Lung (tissue), 12 donors: ENCODE measurements around the gene MTG1. TPM values are rescaled to one million over a fixed set of nuclear protein-coding genes. Genes with fewer than 3 reads are reported as not detected.

ENCODE experiments used
- ATAC-seq: fragments of 200-7000 bp; cut with Tn5 transposase; one replicate; pipeline ENCODE4 v1.9.1; 2020; ENCODE audit warnings: moderate number of reproducible peaks; ENCODE audit not compliant: insufficient read depth, low FRiP score
- DNase-seq, 3 donors: peaks; one replicate each; pipeline ENCODE4 v3.0.0-alpha.2; 2013 to 2017
- H3K27ac ChIP-seq, 2 donors: one replicate each; pipeline ENCODE4 v1.5.1; 2013; ENCODE audit warnings: mild to moderate bottlenecking in 2 of 2, moderate library complexity in 2 of 2, control low read depth in 1 of 2, inconsistent platforms in 1 of 2, low read depth in 1 of 2, low read length in 1 of 2
- H3K27me3 ChIP-seq, 3 donors: one replicate each; pipeline ENCODE4 v1.5.1; 2013; ENCODE audit warnings: low read length in 2 of 3; ENCODE audit not compliant: control insufficient read depth in 3 of 3, insufficient read depth in 3 of 3
- H3K36me3 ChIP-seq, 4 donors: one replicate each; pipeline ENCODE4 v1.5.1; 2013; ENCODE audit warnings: low read length in 4 of 4, mild to moderate bottlenecking in 1 of 4, moderate library complexity in 1 of 4; ENCODE audit not compliant: control insufficient read depth in 4 of 4, insufficient read depth in 4 of 4
- H3K4me1 ChIP-seq, 5 donors: one replicate each; pipeline ENCODE4 v1.5.1; 2013; ENCODE audit warnings: low read length in 5 of 5, mild to moderate bottlenecking in 2 of 5, moderate library complexity in 1 of 5; ENCODE audit not compliant: control insufficient read depth in 5 of 5, insufficient read depth in 5 of 5
- H3K4me3 ChIP-seq: one replicate; pipeline ENCODE4 v1.5.1; 2013; ENCODE audit warnings: mild to moderate bottlenecking, control low read depth, moderate library complexity
- H3K9ac ChIP-seq, 2 donors: one replicate each; pipeline ENCODE4 v1.5.1; 2013; ENCODE audit warnings: low read length in 2 of 2, control low read depth in 1 of 2; ENCODE audit not compliant: insufficient read depth in 1 of 2
- H3K9me3 ChIP-seq, 4 donors: one replicate each; pipeline ENCODE4 v1.5.1; 2013; ENCODE audit warnings: low read length in 3 of 4, mild to moderate bottlenecking in 1 of 4, moderate library complexity in 1 of 4; ENCODE audit not compliant: control insufficient read depth in 4 of 4, insufficient read depth in 3 of 4
- WGBS, 2 donors: extraction: QIAGEN DNeasy Blood & Tissue Kit; methylation state at CpG; one replicate each; pipeline ENCODE4 v1.1.7; 2013; 5-methylcytosine and 5-hydroxymethylcytosine counted together
- polyA plus RNA-seq, 2 donors: library from polyadenylated mRNA; stranded (reverse); fragments of 200-250 nt; gene quantifications; one replicate each; pipeline ENCODE4 v1.2.1, GENCODE V29; 2013
- total RNA-seq, 2 donors: library from RNA; depleted of rRNA in 1 of 2; stranded (reverse); fragments of >200 nt in 1 of 2; gene quantifications; one replicate each; pipeline ENCODE4 v1.2.1, GENCODE V29; 2014 to 2021
- TF ChIP-seq, protein P1 (sequence below): IDR thresholded peaks from 2 replicates; pipeline ENCODE4 v1.5.1; 2012; ENCODE audit warnings: mild to moderate bottlenecking; ENCODE audit errors: control extremely low read depth, extremely low read depth
- donor health status: control.
- donor health status: control.
- donor health status: Bipolar disorder and iron deficiency.
- donor health status: healthy.
- donor health status: DM: yes; HTN: yes; CAD: no.

Gene MTG1
- total and polyA plus RNA-seq, 4 donors = 36.4 to 51.8 (median 44.5) TPM

DNA sequence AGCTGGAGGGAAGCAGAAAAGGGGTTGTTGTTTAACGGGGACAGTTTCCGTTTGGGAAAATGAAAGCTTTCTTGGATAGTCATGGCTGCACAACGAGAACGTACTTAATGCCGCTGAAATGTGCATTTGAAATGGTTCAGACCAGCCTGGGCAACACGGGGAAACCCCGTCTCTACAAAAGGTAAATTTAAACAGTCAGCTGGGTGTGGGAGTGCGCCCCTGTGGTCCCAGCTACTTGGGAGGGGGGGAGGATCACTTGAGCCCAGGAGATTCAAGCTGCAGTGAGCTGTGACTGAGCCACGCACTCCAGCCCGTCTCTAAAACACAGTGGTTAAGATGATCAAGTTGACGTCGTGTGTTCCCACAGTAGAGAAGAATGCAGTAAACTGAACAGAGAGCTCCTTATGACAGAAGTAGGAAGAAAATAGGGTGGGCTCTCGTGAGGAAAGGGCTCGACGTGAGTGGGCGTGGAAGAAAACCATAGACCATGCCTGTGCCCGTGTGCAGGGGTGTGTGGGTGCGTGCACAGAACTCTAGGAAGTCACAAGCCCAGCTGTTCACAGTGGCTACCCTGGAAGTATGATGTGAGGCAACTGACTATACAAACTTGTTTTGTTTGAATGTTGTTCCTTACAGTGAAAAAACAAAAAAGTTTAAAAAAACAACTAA is 32.0 kb upstream of the MTG1 start:
- Histone ChIP-seq H3K9ac (no peak overlapping the region), H3K4me3 (no peak overlapping the region), H3K27ac (no peak overlapping the region), H3K27me3 (no peaks in the 10 kb centered on the region), H3K4me1 (peaks cover 0 to 4% (median 0%) of the 10 kb centered on the region in 5 donors), H3K9me3 (peaks cover 0 to 5% (median 0%) of the 10 kb centered on the region in 4 donors), H3K36me3 (peaks cover 4 to 33% (median 22%) of the 10 kb centered on the region in 4 donors)
- 81 to 84% methylated on average over 18 of the region's 18 CpGs for WGBS, 2 donors
- ATAC-seq (no peak), DNase-seq (no peak)
- TF ChIP-seq, protein P1, sequence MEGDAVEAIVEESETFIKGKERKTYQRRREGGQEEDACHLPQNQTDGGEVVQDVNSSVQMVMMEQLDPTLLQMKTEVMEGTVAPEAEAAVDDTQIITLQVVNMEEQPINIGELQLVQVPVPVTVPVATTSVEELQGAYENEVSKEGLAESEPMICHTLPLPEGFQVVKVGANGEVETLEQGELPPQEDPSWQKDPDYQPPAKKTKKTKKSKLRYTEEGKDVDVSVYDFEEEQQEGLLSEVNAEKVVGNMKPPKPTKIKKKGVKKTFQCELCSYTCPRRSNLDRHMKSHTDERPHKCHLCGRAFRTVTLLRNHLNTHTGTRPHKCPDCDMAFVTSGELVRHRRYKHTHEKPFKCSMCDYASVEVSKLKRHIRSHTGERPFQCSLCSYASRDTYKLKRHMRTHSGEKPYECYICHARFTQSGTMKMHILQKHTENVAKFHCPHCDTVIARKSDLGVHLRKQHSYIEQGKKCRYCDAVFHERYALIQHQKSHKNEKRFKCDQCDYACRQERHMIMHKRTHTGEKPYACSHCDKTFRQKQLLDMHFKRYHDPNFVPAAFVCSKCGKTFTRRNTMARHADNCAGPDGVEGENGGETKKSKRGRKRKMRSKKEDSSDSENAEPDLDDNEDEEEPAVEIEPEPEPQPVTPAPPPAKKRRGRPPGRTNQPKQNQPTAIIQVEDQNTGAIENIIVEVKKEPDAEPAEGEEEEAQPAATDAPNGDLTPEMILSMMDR = no peak

DNA sequence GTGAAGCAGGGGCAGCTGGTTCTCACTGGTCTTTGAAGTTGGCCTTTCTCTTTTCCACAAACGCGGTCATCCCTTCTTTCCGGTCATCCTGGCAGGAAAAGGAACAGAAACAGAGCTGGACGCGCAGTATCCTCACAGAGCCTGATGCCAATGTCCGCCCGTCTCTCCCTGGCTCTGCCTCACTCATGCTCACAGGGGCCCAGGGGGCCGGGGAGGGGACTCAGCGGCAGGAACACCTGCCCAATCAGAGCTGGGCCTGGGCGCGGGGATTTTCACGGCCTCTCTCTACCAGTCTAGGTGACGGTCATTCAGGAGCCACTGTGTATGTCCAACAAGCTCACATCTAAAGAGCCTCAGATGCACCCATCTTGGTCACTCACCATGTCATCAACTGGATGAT is 31.1 kb upstream of the MTG1 start:
- H3K36me3 ChIP-seq = peaks cover 4 to 35% (median 22%) of the 10 kb centered on the region in 4 donors
- TF ChIP-seq, protein P1 = no peak
- no peaks in the 10 kb centered on the region for H3K4me1 ChIP-seq
- WGBS, 2 donors = 93 to 96% methylated on average over 13 of the region's 13 CpGs
- ATAC-seq (no peak), DNase-seq (no peak)
- no peaks in the 10 kb centered on the region for H3K27me3 ChIP-seq
- no peak overlapping the region for H3K27ac ChIP-seq
- H3K9ac ChIP-seq = no peak overlapping the region
- no peak overlapping the region for H3K4me3 ChIP-seq
- H3K9me3 ChIP-seq = peaks cover 0 to 5% (median 0%) of the 10 kb centered on the region in 4 donors

- DNase-seq (no peak), ATAC-seq (no peak)
- H3K36me3 ChIP-seq = peaks cover 4 to 49% (median 31%) of the 10 kb centered on the region in 4 donors
- H3K27ac ChIP-seq = no peak overlapping the region
- peaks cover 0 to 5% (median 0%) of the 10 kb centered on the region in 4 donors for H3K9me3 ChIP-seq
- 91 to 93% methylated on average over 29 of the region's 29 CpGs for WGBS, 2 donors
- H3K9ac ChIP-seq = no peak overlapping the region
- TF ChIP-seq, protein P1 = no peak
- no peak overlapping the region for H3K4me3 ChIP-seq
- H3K27me3 ChIP-seq = no peaks in the 10 kb centered on the region
- no peaks in the 10 kb centered on the region for H3K4me1 ChIP-seq
Measured at GRCh38 chr10:133364645-133365431, 29.1 kb upstream of the MTG1 start.
